Islet of Langerhans (tissue), 1 donor: ENCODE measurements around the gene PKP2.
"Not testable (repeated sequence)": the region's sequence is repeated elsewhere in the genome, so short reads cannot be mapped to it uniquely, and the experiment has no call there.

Experiments
- FAIRE-seq: peaks from one replicate; lab custom pipeline; 2011; peaks lifted over from hg19 to GRCh38; lab: Jason Lieb, UNC

The PKP2 gene

DNA sequence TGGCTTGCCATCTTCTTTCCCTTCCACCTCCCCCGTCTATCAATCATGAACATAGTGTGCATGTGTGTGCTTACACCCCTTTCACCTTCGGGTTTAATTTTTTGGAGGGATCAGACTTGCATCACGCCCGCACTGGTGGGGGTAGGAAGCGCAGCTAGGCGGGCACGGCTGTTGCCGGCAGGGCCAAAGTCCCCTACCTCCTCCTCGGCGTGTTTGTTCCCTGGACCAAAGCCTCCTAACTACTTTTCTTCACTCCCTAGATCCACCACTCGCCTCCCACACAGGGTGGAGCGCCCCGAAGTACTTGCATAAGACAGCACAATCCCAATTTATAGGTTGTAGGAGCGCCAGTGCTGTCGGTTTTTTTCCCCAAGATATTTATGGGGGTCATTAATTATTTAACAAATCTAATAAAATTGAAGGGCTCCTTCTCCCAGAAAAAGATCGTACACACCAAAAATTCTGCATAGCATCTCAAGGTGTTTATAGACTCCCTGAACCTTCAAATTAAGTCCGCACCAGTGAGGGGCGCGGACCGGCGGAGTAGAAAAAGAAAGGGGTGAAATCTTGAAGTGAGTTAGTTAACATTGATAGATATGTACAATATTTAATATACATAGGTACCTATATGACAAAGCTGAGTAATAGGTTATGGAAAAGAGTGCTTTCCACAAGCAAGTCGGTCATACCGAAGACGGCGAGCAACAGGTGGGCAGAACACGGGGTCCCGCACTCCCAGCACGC lies 717 bp downstream of the PKP2 start:
- no peak for FAIRE-seq

DNA sequence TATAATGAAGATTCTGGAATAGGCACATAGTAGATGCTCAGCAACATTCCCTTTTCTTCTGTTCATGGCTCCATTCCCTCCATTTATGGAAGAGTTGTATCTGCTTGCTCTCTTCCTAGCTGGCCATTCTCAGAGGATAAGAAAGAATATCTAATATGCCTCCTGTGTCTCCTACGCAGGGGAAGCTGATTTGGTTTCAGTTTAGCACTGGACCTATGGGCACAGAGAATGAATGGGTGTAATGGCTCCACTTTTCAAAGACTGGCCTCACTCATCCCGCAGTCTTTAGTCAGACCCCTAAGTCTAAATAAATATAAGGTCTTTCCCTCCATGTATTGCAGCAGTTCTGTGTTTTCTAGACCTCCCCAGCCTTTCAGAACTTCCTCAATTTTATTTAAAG lies 2.0 kb downstream of the PKP2 start:
- peak; percentile 27 for FAIRE-seq

DNA sequence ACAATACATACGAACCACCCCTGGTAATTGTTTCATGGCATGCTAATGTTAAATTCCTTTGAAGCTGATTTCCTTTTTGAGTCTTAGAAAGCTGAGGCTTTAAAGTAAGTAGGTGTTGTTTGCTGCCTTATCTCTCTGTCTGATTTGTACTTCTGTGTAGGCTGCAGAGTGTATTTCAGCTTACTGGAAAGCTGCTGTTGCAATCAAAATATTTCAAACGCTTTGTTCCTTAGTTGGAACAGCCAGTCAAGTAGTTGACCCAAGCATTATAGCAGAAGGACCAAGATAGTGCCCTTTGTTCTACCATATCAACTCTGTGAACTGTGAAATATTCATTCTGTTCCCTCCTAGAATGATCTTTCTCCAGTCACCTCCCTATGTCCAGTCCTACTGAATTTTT lies 3.1 kb downstream of the PKP2 start:
- FAIRE-seq, result peak; percentile 64

DNA sequence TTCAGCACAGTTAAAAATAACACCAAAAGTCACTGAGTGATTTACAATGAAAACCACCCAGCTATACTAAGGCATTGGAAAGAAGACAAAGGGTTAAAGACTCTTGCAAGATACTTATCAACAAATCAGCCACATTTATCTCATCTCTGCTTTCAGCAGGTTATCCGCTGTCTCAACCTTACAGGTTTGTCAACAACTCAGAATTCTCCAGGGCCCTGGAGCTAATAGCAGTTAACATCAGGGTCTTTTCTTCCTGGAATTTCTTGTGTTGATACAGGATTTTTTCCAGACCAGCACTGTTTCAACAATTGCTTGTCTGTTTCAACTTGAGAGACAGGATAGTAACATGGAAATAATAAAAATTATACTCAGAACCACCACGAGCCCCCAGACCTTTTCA lies 3.5 kb downstream of the PKP2 start:
- FAIRE-seq, result no peak

DNA sequence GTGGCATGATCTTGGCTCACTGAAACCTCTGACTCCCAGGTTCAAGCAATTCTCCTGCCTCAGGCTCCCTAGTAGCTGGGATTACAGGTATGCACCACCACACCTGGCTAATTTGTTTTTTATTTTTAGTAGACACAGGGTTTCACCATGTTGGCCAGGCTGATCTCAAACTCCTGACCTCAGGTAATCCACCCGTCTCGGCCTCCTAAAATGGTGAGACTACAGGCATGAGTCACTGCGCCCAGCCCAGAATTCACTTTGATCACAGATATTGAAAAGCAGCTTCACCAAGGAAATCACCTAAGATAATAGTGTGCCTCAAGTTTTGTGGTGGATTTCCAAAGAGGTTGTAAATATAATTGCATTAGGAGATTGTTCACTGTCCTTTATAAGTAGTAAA lies 4.2 kb downstream of the PKP2 start:
- not testable (repeated sequence) for FAIRE-seq

DNA sequence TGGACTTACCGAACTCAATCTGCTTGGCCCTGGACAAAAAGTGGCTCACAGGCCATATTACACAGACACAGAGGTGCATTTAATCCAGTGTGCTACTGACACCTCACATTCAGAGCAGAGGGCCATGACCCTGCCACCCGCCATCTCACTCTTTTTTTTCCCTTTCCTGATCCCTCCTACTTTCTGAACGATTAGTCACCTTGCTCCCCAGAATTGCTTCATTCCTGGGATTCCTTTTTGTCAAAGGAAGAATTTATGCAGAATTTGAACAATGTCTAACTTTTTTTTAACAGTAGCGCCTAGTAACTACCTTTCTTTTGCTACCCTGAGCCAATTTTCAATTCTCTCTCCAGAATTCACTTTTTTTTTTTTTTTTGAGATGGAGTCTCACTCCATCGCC lies 4.6 kb downstream of the PKP2 start:
- FAIRE-seq, result no peak

DNA sequence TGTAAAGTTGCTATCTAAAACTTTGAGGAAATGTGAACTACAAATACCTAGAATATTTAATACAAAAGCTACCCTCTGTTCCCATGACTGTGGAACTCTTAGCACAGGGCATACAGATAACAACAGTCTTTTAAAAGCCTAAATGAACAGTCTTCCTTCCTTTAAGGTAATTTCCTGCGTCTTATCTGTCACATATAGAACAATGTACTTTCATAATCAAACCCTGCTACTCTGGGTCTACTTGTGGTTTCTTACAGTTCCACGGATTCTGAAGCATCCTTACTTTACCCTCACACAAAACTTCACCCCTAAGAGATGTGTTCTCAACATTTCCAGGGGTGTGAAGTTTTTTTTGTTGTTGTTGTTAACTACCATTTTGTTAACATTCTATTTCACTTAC lies 5.1 kb downstream of the PKP2 start:
- FAIRE-seq, result no peak

DNA sequence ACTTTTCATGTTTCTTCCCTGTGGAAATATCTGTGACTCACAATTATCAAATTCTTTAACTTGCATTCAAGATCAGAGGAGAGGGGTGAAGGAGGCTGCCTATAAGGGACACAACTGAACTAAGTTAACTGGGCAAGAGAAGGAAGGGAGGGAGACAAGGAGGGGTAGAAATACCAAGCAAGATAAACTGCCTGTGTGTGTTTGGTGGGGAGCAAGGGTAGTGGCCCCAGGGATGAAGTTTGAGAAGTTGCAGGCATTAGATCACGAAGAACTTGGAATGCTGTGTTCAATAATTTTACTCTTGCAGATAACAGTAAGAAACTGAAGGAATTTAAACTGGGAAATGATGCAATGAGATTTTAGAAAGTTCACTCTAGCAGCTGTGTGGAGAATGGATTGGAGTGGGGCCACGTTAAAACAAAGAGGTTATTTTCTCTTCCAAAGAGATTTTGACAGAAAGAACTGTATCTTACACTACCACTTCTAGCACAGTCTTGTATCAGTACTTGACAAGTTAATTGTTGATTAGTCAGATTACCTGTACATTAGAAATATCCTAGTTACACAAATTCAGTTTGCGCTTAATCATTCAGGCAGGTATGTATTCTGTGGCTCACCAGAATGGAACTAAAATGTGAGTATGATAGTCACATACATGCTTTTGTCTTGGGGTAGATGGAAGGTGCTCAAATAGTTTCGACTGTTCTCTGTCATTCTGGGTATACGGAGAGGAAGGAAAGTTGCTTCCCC lies 7.4 kb downstream of the PKP2 start:
- FAIRE-seq, result no peak

DNA sequence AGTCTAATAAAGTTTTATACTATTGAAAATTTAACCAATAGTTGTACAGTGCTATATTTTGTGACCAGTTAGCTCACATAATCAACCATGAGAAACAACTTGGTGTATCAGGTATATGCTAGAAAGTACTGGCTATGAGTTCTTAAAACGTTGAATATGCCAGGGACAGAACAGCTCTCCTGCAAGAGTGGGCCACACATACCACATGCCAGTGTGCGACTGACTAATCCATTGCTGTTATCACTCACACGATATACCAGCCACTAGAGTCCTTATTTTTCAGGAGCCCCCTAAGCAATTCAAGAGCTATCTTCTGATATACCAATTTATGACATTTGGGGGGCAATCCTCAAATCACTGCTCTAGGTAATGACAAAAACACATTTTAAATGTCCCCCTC lies 9.5 kb downstream of the PKP2 start:
- no peak for FAIRE-seq

DNA sequence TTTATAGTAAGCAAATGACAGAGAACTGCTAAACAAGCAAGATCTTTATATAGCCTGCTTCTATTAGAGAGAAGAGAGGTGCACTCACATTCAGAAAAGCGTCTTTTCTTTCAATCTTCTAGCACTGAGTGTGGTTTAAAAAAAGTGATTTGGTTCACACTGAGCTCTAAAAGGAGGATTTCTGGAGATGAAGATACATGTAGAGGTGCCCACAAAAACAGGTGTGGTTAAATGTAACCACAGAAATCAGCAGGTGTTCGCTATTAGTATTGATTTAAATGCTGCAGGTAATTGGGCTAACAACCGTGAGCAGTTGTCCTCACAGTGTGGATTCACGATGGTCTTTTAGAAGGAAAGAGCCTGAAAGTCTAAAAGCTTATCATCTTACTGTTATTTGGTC lies 10.7 kb downstream of the PKP2 start:
- FAIRE-seq, result peak; percentile 82

DNA sequence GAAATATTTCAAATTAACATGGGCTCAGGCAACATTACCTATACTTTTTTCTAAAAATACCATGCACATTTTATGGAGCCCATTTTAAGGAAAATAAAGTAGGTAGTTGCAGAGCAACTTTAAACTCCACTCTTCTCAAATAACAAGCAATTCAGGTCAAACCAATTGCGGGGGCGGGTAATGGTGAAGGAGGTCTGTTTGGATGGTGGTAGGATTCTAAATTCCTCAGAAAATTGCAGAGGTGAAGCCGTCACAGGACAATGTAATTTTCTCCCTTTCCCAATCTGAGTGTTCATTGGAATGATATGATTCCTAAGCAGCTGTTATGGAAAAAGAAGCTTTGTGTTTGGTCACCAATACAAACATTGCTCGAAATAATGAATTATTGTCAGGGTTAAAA lies 11.6 kb downstream of the PKP2 start:
- no peak for FAIRE-seq

DNA sequence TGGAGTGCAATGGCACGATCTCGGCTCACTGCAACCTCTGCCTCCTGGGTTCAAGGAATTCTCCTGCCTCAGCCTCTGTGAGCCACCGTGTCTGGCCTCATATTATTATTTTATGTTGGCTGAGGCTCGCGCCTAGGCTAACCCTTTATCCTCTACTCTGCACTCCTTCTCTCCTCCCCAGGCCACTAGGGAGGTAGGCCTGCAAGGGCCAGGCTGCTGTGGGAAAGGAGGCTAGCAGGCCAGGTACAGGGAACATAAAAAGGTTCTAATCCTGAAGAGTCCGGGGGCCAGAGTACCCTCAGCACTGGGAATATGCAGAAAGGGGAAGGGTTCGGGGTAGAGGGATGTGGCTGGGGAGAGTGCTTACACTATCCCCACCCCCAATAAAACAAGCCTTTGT lies 14.9 kb downstream of the PKP2 start:
- FAIRE-seq, result no peak

DNA sequence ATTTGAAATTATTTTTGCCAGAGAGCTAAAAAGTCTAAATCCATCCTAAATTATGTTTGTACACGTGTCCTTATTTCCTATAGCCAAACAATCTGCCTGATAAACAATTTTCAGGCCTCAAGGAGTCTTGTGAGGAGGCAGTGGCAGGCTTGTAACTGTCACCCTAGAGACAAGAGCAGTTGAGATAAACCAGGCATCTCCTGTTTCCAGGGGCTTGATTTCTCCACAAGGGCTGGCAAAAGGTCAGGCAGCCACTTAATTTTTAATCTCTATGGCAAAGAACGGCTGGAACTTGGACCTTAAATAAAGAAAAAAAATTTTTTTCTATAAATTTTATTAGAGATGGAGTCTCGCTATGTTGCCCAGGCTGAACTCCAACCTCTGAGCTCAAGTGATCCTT lies 15.5 kb downstream of the PKP2 start:
- no peak for FAIRE-seq

DNA sequence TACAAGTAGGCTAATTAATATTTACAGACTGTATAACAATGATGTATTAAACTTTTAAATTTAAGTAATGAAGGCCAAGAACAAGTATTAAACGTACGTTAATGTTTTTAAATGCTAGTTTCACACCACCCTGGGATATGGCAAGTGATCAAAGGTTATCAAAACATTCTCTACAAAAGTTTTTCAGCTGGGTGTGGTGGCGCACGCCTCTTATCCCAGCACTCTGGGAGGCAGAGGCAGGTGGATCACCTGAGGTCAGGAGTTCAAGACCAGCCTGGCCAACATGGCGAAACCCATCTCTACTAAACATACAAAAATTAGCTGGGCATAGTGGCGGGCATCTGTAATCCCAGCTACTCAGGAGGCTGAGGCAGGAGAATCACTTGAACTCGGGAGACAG lies 17.5 kb downstream of the PKP2 start:
- FAIRE-seq, result not testable (repeated sequence)

DNA sequence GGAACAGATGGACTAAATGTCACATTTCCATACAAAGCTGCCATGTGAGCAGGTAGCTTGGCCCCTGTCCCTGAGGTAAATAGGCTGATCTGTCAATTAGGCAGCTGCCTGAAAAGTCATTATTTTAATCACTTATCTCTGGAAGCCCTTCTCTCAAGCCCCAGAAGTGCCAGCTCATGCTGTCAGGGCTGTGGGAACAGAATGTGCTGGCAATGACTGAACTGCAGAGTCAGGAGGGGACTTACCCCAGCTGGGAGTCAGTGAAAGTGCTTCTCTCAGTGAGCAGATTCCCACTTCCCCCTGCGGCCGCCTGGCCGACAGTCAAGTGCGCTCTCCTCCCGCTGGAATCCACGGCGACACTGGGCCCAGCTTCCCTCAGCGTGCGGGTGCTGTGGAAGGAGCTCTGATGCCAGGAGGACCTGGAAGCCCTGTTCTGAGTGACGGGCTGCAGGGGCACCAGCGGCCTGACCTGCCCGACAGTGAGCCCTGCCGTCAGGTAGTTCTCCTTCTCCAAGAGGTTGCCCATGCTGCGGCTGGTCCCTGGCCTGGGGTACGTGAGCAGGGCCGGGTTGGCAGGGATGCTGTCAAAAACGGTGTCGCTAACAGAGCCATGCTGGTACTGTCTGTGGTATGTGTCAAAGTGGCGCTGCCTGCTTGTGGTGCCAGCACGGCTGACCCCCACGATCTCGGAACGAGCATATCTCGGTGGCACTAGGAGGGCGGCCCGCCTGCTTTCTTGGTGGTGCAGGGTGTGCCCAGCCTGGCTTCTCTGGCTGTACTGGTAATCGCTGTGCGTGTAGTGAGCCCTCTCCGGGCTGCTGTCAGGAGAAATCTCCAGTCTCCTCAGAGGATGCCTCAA lies 18.7 kb downstream of the PKP2 start:
- FAIRE-seq, result peak; percentile 79

DNA sequence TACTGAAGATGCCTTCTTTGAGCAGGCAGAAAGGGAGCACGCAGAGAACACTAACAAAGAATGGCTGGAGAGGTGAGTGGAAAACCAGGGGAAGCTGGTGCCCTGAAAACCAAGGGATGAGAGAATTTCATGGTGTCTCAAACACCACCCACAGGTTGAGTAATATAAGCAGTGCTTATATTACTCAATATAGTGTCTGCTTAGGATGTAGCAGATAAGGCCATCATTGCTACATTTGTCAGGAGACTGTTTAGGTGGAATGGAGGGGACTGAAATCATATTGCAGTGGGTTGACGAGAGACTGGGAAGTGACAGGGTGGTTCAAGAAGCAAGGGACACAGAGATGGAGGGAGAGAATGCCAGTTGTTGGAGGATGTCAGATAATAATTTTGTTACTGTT lies 20.6 kb downstream of the PKP2 start:
- FAIRE-seq, result no peak

DNA sequence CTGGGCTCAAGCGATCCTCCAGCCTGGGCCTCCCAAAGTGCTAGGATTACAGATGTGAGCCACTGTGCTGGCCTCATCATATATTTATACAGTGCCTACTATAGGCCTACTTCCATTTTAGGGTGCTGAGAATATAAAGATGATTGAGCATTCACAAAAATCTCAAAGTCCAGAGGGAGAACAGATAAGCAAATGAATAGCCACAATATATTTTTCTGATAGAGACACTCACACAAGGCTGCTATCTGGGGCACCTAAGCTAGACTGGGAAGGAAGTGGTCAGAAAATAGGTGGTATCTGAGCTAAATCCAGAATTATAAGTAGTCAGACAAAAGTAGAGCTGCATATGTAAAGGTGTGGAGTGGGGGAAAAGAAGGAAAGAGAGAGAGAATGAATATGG lies 21.6 kb downstream of the PKP2 start:
- no peak for FAIRE-seq

DNA sequence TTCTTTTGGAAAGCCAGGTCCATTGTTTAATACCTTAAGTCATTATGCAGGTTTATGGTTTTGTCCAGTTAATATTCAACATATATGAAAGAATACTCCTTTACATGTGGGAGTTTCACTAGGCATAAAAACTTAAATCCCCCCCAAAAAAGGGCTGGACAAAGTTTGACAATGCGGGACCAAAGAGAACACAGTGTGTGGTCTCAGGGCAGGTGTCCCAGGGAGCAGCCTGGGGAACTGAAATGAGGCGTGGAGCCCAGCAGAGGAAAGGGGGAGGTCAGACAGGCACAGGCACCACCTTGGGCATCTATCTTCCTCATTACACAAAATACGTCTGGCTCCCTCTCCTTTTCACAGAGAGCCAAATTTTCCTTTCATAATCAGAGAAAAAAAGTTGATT lies 22.5 kb downstream of the PKP2 start:
- FAIRE-seq, result no peak

DNA sequence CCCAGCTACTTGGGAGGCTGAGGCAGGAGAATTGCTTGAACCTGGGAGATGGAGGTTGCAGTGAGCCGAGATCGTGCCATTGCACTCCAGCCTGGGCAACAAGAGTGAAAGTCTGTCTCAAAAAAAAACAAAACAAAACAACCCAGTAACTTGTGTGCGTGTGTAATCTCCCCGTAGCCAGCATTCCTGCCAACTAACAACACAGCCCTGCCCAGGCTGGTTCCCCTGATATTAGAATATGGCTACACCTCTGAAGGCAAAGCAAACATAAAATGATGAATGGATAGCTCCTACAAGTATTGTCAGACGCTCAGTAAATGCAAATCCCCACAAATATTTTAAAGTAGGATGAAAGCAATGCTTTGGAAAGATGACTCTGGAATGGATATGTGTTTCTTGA lies 24.2 kb downstream of the PKP2 start:
- not testable (repeated sequence) for FAIRE-seq

DNA sequence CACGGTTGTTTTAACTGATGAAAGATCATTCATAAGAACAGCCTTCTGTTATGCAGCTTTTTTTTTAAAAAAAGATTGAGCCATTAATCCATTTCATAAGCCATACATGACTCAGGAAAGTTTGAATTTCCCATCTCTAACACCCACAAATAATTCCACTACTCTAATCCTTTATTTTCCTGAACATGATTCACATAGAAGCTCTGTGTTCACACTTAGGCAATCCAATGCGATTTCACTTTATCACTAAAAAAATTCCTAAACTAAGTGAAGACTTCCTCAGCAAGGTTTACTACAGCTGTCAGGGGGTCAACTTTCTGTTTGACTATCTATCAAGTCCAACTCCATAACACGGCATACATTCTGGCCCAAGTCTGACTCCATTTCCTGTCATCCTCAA lies 25.9 kb downstream of the PKP2 start:
- no peak for FAIRE-seq

DNA sequence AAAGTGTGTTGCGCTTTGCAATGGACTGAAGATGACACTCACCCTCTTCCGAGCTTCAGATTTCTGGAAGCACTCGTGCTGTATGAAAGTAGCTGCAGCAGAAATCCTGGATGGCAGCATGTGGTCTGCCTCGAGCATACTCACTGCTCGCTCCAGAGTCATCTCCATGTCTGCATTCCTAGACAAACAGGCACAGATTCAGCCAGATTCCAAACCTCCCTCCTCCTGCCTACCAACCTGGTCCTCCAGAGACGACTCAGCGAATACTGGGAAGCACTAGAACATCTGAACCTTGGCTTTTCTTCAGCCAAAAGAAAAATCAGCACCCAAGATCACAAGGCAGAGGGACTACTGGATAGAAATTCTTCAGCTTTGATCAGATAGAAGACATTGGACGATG lies 27.7 kb downstream of the PKP2 start:
- FAIRE-seq, result no peak

DNA sequence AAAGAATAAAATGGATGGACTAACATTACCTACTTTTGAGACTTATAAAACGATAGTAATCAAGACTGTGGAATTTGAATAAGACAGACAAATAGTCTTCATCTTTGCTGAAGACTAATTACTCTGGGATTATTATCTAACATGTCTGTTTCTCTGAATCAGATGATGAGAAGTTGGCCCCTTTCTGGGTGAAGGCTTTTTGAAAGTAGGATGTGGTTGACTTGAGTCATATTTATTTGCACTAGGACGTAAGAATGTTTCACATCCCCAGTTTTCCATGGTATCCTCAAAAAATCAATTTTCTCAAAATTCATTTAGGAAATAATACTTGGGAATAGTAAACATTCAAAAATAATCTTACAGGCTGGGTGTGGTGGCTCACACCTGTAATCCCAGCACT lies 31.8 kb downstream of the PKP2 start:
- no peak for FAIRE-seq

DNA sequence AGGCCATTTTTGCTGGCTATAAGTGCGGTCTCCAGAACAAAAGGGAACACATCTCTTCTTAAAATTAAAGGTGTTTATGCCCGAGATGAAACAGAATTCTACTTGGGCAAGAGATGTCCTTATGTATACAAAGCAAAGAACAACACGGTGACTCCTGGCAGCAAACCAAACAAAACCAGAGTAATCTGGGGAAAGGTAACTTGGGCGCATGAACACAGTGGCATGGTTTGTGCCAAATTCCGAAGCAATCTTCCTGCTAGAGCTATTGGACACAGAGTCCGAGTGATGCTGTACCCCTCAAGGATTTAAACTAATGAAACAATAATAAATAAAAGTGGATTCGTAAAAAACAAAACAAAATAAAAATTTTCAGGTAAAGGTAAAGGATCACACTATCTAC lies 33.4 kb downstream of the PKP2 start:
- FAIRE-seq, result no peak
